GM21529 (cell line): Measurements from ENCODE around the gene DVL1.
"Not testable (repeated sequence)": the region's sequence is repeated elsewhere in the genome, so short reads cannot be mapped to it uniquely, and the experiment has no call there.

Experiments used
- ATAC-seq: cut with Tn5 transposase; IDR thresholded peaks from one replicate; pipeline ENCODE4 v1.9.1; 2021; ENCODE audit not compliant: unreplicated experiment

Gene DVL1

DNA sequence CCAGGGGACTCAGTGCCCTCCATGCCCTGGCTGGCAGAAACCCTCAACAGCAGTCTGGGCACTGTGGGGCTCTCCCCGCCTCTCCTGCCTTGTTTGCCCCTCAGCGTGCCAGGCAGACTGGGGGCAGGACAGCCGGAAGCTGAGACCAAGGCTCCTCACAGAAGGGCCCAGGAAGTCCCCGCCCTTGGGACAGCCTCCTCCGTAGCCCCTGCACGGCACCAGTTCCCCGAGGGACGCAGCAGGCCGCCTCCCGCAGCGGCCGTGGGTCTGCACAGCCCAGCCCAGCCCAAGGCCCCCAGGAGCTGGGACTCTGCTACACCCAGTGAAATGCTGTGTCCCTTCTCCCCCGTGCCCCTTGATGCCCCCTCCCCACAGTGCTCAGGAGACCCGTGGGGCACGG lies 21.0 kb downstream of the DVL1 start:
- ATAC-seq, result no peak

DNA sequence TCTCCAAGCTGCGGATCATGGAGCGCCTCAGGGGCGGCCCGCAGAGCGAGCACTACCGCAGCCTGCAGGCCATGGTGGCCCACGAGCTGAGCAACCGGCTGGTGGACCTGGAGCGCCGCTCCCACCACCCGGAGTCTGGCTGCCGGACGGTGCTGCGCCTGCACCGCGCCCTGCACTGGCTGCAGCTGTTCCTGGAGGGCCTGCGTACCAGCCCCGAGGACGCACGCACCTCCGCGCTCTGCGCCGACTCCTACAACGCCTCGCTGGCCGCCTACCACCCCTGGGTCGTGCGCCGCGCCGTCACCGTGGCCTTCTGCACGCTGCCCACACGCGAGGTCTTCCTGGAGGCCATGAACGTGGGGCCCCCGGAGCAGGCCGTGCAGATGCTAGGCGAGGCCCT lies 21.9 kb downstream of the DVL1 start:
- ATAC-seq, result no peak

DNA sequence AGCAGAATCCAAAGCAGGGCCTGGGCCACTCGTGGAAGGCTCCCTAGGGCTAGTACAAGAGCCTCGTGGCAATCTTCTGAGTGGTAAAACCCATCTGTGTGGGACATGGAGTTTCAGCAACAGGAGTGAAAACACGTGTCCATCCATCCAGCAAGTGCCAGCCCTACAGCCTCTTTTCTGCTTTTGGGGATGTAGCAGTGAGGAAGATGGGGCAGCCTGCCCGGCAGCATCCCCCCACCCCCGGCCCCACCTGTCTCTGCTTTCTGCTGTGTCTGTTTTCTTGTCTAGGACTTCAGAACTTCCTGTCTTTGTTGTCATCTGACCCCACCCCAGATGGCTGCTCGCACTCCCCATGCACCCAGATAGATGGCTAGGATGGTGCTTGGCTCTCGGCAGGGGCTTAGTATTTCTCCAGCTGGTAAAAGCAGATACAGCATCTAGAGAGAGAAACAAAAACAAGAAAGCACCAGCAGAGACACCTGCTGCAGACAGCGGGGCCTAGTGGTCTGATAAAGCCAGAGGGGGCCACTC lies 23.1 kb downstream of the DVL1 start:
- ATAC-seq, result no peak

DNA sequence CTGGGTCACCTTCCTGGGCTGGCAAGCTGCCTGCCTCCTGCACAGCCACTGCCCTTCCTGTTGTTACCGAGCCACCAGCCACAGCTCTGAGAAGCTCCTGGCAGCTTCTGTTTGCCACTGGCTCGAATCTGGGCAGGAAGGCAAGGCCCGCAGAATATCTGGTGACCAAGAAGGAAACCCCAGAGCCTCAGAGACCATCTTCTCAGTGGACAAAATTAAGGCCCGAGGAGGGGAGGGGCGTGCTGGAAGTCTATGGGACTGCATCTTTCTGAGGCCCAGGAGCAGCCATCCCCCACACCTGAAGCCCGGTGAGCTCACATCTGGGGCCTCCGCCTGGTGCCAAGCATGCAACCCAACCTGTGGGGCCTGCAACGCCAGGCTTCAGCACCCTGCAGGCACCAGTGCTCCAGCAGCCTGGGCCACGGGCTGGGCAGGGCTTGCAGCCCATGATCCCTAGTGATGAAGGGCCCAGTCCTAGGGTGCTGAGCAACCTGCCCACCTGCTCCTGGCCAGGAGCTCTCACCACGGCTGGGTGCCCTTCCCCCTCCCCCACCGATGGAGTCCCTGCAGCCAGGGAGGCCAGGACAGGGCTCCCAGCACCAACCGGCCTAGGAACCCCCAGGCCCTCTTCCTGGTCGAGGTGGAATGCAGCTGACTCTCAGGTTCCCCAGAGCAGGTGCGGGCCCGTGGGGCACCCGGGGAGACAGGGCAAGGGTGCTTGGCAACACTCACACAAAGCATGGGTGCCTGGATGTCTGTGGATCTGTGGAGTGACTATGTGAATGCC lies 23.7 kb downstream of the DVL1 start:
- no peak for ATAC-seq

DNA sequence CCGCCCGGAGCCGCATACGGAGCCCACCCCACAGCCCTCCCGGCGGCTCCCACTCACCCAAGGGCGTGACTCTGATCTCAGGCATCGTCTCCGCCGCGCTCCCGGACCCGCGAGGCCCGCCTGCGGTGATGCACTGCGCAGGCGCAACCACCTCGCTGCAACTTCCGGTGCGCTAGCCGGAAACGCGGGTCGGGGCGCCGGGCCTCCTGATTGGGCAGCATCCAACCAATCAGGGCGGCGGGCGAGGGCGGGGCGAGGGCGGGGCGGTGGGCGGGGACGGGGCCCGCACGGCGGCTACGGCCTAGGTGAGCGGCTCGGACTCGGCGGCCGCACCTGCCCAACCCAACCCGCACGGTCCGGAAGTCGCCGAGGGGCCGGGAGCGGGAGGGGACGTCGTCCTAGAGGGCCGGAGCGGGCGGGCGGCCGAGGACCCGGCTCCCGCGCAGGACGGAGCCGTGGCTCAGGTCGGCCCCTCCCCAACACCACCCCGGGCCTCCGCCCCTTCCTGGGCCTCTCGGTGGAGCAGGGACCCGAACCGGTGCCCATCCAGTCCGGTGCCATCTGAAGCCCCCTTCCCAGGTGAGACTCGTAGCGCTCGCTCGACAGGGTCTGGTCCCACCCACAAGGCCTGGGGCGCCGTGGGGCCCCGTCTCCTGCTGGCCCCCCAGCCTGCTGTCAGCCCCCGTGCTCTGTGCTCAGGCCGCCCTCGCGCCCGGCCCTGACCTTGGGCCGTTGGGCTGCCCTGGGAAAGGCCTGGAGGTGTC lies 24.5 kb downstream of the DVL1 start, which contains the start of the genes CPTP and INTS11:
TSS of gene CPTP (plus strand) at position 279 of the 764 bp plus-strand sequence. CDS start 2,109 bp downstream, outside the sequence.
TSS of gene INTS11 (minus strand) at position 137 of the 764 bp plus-strand sequence. CDS start at position 85, 52 bp downstream.
- ATAC-seq, result peak; percentile 68

DNA sequence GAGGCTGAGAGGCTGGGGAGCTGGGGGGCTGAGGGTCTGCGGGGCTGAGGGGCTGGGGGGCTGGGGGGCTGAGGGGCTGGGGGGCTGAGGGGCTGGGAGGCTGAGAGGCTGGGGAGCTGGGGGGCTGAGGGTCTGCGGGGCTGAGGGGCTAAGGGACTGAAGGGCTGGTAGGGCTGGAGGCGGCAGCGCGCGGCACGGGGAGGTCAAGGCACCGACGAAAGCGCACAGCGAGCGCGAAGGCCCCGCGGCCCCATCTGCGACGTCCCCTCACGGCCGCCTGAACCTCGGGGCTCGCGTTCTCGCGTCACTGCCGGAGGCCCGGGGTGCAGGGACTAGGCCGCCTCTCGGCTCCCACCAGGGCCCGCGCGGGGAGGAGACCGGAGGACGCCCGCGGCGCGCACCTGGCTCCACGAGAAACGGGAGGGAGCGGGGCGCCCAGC lies 25.1 kb downstream of the DVL1 start:
- ATAC-seq, result peak; percentile 14

DNA sequence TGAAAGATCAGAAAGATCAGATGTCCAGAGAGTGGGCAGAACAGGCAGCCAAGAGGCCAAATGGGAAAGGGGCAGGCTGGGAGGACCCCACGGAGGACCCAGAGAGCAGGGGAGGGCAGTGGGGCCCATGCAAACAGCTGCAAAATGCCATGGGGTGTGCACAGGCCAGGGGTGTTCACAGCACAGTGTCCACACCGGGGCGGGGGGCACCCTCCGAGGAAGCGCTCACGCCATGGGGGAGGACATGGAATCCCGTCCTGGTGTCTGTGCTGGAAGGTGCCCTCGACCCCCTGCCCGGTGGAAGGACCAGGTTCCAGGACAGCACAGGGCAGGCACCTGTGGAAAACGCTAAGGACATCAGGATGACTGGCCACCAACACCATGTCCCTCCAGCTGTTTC lies 26.3 kb downstream of the DVL1 start:
- no peak for ATAC-seq

DNA sequence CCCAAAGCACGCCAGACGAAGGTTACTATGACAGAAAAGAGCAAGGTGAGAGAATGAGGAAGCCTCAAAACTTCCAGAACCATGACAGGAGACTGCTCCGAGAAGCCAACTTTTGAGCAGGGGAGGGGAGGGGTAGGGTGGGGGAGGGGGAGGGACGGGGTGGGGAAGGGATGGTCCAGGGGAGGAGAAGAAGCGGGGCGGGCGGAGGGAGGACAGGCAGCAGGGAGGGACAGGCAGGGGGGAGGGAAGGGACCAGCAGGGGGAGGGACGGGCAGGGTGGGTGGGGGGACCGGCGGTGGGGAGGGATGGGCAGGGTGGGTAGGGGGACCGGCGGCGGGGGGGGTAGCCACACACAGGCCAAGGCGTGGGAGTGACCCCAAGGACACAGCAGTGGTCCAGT lies 26.8 kb downstream of the DVL1 start:
- ATAC-seq, result no peak

DNA sequence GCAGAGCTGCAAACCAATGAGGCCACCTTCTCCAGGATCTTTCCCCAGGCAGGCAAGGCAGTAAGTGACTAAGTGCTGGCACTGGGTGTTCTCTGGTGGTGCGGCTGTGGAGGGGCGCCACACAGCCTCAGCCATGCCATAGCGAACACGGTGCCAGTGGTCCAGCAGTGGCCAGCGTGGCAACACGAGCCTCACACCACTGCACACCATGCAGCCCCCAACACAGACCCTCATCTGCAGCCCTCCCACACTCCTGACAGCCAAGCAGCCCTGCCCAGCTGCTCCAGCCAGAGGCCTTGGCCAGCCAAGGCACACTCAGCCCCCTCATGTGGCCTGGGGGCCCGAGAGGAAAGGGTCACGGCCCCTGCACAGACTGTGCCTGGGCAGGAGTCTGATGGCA lies 27.7 kb downstream of the DVL1 start:
- ATAC-seq, result no peak

DNA sequence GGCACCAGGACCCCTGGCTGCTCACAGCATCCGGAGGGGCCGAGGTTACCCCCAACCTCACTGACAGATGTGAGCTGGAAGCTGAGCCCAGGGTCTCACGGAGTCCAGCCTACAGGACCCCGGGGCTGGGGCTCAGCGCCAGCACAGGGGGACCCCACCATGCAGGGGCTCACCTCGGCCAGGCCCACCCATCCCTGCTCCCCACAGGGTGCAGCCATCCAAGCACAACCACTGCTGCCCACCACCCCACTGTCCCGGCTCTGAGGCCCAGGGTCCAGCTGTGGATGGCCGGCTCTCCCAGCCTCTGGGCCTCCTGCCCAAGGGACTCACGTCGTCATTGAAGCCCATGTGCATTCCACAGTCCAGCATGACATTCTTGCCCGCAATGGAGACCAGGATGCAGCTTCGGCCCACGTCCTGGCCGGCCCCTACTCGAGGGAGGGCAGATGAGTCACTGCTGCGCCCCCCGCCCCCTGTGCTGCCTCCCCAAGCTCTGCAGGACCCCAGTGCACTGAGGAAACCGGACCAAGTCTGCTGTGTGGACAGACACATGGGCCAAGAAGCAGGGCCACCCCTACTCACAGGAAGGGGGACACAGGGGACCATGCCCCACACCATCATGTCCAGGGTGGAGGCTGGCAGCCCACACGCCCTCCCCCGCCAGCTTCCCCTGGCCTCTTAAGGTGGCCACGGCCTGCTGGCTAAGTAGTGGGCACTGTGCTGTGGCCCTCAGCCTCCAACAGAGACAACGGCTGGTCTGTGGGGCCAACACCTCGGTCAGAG lies 28.4 kb downstream of the DVL1 start:
- no peak for ATAC-seq

DNA sequence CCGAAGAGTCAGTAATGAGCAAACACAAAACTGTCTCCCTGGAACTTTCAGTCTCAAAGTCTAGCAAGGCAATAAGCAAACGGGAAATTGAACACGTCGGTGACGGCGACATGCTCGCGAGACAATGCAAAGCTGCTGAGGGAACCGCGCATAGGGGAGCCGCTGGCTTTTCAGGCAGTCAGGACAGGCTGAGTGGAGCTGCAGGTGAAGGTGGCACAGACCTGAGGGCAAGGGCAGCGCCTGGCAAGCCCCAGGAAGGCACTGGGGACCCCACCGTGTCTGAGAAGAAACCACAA lies 29.6 kb downstream of the DVL1 start:
- ATAC-seq, result no peak

DNA sequence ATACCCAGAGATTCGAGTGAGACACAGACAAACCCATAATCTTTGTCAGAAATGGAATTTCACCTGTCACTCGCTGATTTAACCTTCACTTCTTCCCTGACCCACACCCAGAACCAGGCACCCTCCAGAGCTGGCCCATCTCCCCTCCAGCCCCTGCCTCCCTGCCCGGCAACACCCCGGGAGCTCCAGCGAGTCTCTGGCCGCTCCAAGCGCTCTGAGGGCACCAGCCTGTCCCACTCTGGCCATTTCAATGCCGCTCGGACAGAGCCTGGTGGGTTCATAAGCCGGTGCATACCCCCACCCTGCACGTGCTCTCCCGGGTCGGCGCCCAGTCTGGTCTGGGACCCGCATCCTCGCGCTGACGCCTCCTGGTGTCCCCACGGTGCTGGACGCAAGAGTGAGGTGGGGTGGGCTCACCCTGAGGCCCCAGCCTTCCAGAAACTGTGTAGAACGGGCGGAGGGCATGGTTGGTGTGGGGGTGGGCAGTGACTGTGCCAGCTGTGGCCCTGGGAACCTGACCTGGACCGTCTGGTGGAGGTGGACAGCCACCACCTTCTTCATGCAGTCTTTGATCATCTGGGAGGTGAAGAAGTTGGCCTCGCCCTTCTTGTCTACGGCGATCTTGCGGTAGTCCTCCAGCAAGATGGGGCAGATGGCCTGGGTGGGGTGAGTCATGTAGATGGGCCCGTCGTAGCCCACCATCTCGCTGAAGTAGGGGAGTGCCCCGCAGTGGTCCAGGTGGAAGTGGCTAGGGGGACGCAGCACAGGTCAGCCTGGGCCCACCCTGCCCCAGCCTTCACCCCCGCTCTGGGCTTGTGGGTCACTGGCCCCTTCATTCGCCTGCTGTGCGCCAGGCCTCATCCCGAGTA lies 30.2 kb downstream of the DVL1 start:
- no peak for ATAC-seq

DNA sequence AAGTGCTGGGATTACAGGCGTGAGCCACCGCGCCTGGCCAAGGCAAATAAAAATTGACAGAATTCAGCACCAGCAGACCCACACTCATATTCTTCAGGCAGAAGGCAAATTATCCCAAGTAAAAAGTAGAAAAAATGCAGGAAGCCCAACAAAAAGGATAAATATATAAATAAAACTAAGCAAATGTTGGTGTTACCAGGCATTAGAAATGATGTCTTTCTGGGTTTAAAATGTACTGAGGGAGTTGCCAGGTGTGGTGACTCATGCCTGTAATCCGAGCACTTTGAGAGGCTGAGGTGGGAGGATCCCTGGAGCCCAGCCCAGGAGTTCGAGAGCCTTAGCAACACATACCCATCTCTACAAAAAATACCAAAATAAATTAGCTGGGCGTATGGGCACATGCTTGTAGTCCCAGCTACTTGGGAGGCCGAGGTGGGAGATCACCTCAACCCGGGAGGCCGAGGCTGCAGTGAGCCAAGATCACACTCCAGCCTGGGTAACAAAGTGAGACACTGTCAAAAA lies 31.0 kb downstream of the DVL1 start:
- ATAC-seq, result no peak

DNA sequence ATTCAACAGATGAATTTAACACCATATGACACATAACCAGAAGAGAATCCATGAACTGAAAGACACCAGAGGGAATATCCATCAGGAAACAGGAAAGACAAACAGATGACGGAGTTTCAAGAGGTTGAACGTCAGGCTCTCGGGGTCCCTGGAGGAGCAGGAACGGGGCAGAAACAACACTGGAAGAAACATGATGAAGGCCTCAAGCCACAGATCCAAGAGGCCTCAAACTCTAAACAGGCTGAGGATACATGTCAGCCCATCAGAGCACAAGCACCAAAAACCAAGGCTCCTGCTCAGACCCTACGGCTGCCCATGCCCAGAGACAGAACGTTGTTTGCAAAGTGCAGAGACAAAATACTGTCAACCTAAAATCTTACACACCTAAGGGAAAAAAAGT lies 31.8 kb downstream of the DVL1 start:
- no peak for ATAC-seq

DNA sequence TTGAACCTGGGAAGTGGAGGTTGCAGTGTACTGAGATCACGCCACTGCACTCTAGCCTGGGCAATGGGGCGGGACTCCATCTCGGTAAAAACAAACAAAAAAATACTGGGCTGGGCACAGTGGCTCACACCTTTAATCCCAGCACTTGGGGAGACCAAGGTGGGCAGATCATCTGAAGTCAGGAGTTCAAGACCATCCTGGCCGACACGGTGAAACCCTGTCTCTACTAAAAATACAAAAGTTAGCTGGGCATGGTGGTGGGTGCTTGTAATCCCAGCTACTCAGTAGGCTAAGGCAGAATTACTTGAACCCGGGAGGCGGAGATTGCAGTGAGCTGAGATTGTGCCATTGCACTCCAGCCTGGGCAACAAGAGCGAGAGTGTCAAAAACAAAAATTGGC lies 33.0 kb downstream of the DVL1 start:
- ATAC-seq, result not testable (repeated sequence)

DNA sequence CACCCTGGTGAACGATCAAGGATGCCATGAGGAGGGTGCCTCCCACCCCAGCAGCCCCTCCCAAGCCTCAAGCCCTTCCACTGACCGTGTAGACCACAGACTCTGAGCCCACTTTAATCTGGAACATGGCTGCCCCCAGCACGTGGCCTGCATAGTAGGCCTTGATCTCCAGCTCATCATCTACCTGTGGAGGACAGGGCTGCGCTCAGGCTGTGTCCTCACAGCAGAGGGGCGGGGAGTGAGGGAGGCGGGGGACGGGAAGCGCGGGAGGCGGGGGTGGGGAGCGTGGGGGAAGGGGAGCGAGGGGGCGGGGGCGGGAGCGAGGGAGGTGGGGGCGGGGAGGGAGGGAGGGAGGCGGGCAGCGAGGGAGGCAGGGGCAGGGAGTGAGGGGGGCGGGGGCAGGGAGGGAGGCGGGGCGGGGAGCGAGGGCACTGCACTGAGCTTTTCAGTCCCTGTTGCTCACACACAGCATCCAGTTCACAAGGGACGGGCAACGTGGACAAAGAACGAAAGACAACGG lies 33.7 kb downstream of the DVL1 start:
- ATAC-seq, result no peak

DNA sequence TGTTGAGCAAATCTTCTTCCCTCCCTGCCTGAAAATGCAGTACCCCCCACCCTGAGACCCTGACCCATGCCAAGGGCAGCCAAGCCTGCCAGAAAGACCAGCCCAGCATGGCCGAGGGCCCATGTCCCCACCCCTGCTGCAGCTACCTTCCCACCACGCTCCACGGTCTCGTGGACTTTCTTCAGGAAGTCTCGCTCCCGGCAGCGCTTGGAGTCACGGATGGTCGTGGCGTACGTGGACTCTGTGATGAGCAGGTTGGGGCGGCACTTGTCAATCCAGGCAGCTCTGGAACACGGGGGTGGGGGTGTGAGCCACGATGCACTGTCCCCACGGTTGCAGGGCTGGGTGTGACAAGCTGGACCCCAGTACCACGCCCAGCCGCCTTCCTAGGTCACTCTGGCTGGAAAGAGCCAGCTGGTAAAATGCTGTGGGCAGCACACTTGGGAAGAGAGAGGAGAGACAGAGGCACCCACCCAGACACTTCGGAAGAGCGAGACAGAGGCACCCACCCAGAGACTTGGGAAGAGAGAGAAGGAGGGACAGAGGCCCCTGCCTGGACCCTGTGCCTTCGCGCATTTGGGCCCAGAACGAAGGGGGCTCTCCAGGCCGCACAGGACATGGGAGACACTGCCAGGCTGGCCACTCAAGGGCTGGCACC lies 34.4 kb downstream of the DVL1 start:
- no peak for ATAC-seq

DNA sequence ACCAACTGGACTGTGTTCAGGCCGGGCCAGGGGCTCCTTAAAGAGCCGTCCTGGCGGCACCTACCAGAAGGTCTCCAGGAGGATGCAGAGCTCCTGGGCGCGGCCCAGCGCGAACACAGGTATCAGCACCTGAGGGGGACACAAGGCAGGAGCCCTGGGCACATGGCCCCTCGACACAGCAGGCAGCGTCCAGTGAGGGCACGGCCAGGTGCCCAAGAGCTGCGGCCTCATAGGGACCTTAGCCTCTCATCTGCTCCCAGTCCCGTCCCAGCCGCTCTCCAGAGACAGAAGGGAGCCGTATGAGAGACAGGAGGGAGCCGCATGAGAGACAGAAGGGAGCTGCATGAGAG lies 35.0 kb downstream of the DVL1 start:
- ATAC-seq, result no peak

DNA sequence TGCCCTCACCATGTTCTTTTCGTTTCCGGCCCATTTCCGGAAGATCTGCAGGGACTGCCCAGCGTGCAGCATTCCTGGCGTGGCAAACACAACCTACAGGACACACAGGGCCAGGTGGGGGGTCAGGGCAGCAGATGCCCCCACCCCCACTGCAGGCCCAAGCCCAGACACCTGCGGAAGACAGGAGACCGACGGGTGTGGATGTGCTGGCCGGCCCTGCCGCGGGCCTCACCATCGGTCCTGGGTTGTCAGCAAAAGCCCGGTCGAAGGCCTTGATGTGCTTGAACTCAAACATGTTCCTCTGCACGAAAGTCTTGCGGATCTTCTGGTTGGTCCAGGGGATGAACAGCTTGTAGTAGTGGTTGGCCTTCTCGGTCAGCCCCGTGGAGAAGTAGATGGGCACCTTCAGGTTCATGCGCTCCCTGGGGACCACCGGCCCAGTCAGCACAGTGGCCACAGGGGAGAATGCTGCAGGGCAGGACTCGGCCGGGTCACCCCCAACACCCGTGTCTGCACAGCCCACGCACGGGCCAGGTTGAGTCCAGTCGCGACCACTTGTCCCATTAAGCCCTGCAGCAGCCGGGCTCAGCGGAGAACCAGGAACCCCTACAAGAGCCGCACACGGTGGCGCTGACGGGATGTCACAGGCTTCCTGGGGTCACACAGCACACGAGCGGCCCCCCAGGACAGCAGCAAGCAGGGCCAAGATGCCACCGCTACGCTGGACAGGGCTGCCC lies 35.5 kb downstream of the DVL1 start:
- no peak for ATAC-seq
